Stimulated activated CD4-positive, alpha-beta T cell treated with anti-CD3 and anti-CD28 coated beads, Interleukin-12 subunit alpha, Interleukin-12 subunit beta, amount 100 ng/mL, for 4 hours (primary cell): ENCODE measurements around the gene CTBP2.
"Not testable (repeated sequence)": the region's sequence is repeated elsewhere in the genome, so short reads cannot be mapped to it uniquely, and the experiment has no call there.

Experiments used
- DNase-seq: peaks from one replicate; pipeline ENCODE4 v3.0.0-alpha.2; 2020

Gene CTBP2

DNA sequence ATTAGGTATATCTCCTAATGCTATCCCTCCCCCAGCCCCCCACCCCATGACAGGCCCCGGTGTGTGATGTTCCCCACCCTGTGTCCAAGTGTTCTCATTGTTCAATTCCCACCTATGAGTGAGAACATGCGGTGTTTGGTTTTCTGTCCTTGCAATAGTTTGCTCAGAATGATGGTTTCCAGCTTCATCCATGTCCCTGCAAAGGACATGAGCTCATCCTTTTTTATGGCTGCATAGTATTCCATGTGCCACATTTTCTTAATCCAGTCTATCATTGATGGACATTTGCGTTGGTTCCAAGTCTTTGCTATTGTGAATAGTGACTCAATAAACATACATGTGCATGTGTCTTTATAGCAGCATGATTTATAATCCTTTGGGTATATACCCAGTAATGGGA, 18.7 kb upstream of the CTBP2 start:
- not testable (repeated sequence) for DNase-seq

GRCh38 chr10:125177641-125178640, 17.6 kb upstream of the CTBP2 start:
- no peak for DNase-seq

GRCh38 chr10:125175807-125176206, 15.4 kb upstream of the CTBP2 start:
- DNase-seq = no peak

GRCh38 chr10:125174360-125174759, 14.0 kb upstream of the CTBP2 start:
- DNase-seq = no peak

GRCh38 chr10:125172694-125173093, 12.3 kb upstream of the CTBP2 start:
- no peak for DNase-seq

- no peak for DNase-seq
These were observed 11.3 kb upstream of the CTBP2 start for GRCh38 chr10:125171402-125172306.

DNA sequence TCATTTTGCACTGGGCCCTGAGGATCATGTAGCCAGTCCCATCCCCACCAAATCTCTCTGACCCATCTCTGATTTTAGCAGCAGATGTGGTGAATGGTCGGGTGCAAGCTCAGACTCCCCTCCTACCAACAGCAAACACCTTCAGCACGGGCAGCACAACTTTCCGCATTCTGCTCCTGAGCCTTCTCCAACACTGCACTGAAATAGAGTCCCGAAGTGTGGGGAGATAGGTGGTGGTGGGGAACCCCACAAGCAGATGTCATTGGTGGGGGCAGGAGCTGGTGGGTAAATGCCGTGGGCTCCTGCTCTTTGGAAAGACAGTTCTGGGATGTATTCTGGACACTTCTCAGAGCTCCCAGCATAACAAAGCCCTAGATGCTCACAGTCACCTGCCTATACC, 9.6 kb upstream of the CTBP2 start:
- no peak for DNase-seq

GRCh38 chr10:125169279-125169678, 8.9 kb upstream of the CTBP2 start:
- DNase-seq = no peak

GRCh38 chr10:125166658-125167057, 6.3 kb upstream of the CTBP2 start:
- no peak for DNase-seq

- DNase-seq = no peak
These were observed 5.5 kb upstream of the CTBP2 start for GRCh38 chr10:125165584-125166573.

DNA sequence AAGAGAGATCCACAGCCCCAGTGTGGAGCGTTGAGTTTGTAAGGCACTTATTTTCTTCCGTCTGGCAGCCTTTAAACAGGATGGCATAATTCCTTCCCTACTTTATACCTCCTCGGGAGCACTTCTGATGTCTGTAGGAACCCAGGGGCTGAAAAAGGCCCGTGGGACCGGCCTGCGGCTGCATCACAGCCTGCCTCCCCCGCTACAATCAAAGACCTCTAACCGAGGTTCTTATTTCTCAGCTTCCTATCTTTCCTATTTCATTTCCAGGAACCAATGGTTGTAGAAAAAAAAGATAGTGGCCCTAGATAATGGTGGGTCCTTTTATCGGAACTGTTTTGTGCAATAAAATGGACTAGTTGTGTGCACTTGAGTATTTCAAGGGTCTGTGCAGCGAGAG, 4.1 kb upstream of the CTBP2 start:
- DNase-seq = no peak

GRCh38 chr10:125163803-125164202, 3.4 kb upstream of the CTBP2 start:
- DNase-seq = no peak

- DNase-seq = not testable (repeated sequence)
These were observed 2.9 kb upstream of the CTBP2 start for GRCh38 chr10:125163312-125163711.

DNA sequence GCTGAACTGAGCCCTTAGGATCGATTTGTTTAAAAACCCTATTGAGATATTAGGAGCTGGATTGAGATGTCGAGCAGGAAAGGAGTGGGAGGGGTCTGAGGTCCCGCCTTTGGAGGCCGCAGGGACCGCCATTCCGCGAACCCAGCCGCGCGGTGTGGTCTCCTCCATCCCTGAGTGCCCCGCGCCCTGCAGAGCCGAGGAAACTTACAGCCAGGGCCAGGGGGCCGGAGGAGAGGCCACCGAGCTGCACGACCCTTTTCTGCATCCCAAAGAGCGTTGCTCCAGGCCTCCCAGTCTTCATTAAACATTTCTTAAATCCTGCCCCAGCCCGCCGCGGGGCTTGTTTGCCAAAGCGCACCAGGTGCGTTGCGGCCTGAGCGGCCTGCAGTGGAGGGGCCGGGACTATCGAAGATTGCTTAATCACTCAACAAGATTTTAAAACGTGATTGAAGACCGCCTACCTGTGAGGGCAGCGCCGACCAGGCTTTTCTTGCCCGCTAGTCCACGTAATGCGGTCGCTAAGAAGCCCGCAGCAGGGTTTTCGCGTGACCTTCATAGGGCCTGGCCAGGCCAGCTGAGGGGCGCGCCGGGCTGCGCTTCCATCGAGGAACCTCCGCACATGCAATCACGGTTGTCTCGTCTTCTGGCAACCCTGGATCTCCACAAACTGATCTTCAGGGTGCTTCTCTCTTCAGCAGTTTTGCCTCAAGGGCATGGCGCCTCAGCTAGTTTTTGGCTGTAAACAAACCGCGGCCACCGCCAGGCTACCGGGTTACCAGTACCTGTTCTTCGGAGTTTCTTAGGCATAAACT, 2.0 kb upstream of the CTBP2 start:
- DNase-seq = no peak

GRCh38 chr10:125161707-125162119, 1.4 kb upstream of the CTBP2 start:
- DNase-seq = no peak

DNA sequence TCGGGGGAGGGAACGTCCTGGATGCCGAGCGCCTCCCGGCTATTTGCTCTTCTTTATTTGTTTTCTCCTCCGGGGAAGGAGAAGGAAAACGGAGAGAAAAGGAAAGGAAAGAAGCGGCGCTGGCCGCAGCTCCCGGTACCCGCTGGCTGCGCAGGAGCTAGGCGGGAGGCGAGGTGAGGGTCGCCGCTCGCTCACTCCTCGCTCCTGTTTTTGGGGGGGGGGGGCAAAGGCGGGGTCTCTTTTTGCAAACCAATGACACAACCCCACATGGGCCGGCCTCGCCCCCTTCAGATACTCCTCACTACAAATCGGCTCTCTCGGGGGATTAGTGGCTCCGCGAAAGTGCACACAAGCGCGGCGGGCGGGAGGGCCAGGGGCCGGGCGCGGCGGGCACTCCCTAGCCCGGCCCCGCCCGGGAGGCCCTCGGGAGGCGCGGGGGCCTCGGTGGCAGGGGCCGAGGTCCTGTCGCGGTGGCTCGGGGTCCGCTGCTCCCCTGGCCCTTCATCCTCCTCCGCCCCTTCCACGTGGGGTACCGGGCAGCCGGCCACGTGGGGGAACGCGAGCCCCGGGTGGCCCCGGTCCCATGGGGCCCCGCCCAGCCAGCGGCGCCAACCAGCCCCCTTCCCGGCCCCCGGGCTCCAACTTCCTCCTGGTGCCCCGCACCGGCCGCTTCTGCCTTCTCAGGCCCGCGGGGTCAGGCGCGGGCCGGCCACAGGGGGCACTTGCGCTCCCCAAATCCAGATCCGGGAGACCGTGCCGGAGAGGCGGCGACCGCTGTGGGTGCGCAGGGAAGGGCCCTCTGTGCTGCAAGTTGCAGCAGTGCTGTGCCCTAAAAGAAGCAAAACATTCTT, 718 bp upstream of the CTBP2 start:
- no peak for DNase-seq

DNA sequence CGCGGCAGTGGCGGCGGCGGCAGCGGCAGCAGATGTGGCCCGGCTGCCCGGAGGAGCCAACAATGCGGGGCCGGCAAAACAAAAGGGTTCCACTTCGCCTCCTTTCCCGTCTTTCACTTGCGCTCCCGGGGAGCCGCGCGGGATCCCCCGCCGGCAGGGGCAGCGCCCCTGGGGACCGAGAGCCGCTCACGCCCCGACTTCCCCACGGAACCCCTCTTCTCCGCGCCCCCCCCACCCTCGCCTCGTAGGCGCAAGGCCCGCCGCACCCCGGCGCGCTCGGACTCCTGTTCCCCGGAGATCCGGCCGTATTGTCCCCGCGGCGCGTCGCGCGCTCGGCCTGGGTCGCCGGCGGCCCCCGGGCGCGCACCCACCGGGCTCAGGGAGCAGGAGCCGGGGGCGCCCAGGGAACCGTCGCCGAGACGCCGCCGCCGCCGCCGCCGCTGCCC, 854 bp downstream of the CTBP2 start:
- DNase-seq = no peak

DNA sequence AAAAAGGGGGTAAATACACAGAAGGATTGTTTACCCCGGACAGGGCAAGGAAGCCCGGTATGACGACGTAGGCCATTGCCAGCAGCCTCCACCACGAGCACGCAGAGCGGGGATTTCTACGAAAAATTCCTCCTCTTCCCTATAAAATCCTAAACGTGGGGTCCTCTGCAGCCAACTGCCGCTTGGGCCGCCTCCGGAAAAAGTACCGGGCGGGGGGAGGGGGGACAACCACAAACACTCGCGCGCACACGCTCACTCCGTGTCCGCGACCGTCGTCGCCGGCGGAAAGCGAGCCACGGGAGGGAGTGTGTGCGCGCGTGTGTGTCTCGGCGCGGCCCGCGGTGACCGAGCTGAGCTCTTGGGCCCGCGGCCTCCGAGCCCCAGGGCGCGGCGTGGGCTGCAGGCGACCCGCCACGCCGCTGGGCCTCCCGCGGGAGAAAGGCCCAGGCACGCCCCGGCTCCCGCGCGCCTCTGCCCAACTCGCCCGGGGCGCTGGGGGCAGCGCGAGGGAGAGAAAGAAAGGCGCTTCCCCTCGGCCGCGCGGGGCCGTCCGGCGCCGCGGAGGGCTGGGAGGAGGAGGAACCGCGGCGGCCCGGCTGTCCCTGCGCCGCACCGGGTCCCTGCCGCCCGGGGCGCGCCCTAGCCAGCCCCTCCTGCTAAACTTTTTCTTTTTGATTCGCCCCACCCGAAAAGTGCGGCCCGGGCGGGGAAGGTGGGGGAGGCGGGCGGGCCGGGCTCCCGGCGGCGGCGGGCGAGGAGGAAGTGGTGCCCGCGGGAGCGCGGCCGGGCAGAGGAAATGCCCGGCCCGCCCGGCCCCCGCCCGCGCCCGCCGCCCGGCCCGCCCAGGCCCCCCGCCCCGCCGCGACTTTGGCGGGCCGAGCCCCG, 1.5 kb downstream of the CTBP2 start:
- DNase-seq = no peak

DNA sequence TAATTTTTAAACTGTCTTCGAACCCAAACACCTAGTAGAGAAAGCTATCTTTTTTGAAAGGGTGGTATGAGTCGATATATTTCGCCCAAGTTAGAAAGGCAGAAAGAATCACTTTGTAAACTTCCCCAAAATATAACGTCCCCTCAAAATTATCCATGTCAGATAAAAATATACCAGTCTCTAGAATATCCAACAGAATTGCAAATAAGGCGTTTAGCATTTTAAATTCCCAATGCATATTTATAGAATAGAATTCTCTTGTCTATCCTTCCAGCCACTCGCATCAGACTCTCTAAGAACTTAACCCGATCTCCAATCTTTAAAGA, 2.1 kb downstream of the CTBP2 start:
- no peak for DNase-seq
